Parathyroid adenoma (tissue), 2 donors: ENCODE data around the gene ZIM2.

Experiments used
- H2AFZ ChIP-seq: fragments of 300-600 bp; sonication (generic); one replicate; pipeline ENCODE4 v1.7.0; 2017; ENCODE audit warnings: antibody characterized with exemption, mild to moderate bottlenecking
- H3K27ac ChIP-seq: fragments of 300-600 bp; sonication (generic); one replicate; pipeline ENCODE4 v1.7.0; 2017
- H3K27me3 ChIP-seq: fragments of 300-600 bp; sonication (generic); one replicate; pipeline ENCODE4 v1.7.0; 2017; ENCODE audit warnings: low read length; ENCODE audit not compliant: control insufficient read depth, insufficient read depth
- H3K36me3 ChIP-seq: fragments of 300-600 bp; sonication (generic); one replicate; pipeline ENCODE4 v1.7.0; 2017; ENCODE audit warnings: low read length; ENCODE audit not compliant: control insufficient read depth, insufficient read depth
- H3K4me1 ChIP-seq: fragments of 300-600 bp; sonication (generic); one replicate; pipeline ENCODE4 v1.7.0; 2017; ENCODE audit warnings: control low read depth
- H3K4me2 ChIP-seq: fragments of 300-600 bp; sonication (generic); one replicate; pipeline ENCODE4 v1.7.0; 2017; ENCODE audit warnings: low read length
- H3K4me3 ChIP-seq: fragments of 300-600 bp; sonication (generic); one replicate; pipeline ENCODE4 v1.7.0; 2017; ENCODE audit warnings: low read depth, low read length
- H3K79me2 ChIP-seq: fragments of 300-600 bp; sonication (generic); one replicate; pipeline ENCODE4 v1.7.0; 2017; ENCODE audit warnings: control low read depth
- H3K9ac ChIP-seq: fragments of 300-600 bp; sonication (generic); one replicate; pipeline ENCODE4 v1.7.0; 2017; ENCODE audit warnings: mild to moderate bottlenecking
- H3K9me3 ChIP-seq: fragments of 300-600 bp; sonication (generic); one replicate; pipeline ENCODE4 v1.7.0; 2017; ENCODE audit warnings: low read length; ENCODE audit not compliant: control insufficient read depth
- TF ChIP-seq, protein P1 (sequence below): fragments of 300-600 bp; sonication (generic); IDR thresholded peaks from one replicate; pipeline ENCODE4 v1.7.0; 2017; ENCODE audit warnings: antibody characterized with exemption, mild to moderate bottlenecking
- donor health status: primary hyperparathyroidism.

The ZIM2 gene

DNA sequence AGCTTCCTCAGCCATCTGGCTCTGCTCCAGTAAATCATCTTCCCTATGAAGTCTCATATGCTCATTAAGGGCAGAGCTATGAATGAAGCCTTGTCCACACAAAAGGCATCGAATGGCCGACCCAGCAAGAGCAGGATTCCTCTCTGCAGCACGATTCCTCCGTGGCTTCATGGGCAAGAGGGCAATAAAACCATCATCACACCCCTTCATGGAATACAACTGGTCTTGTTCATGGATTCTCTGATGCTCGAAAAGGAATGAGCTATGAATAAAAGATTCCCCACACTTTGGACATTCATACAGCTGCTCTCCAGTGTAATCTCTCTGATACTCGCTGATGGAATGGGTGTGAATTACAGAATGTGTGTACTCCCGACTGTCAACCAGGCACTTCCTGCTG, 25.9 kb downstream of the ZIM2 start:
- Histone ChIP-seq H3K9me3 (no peaks in the 10 kb centered on the region), H3K27ac (no peak overlapping the region), H3K9ac (no peak overlapping the region), H3K27me3 (no peaks in the 10 kb centered on the region), H3K4me1 (no peaks in the 10 kb centered on the region), H3K4me3 (no peak overlapping the region), H3K4me2 (no peak overlapping the region), H2AFZ (no peak overlapping the region), H3K36me3 (no peaks in the 10 kb centered on the region), H3K79me2 (no peaks in the 10 kb centered on the region)
- TF ChIP-seq, protein P1, sequence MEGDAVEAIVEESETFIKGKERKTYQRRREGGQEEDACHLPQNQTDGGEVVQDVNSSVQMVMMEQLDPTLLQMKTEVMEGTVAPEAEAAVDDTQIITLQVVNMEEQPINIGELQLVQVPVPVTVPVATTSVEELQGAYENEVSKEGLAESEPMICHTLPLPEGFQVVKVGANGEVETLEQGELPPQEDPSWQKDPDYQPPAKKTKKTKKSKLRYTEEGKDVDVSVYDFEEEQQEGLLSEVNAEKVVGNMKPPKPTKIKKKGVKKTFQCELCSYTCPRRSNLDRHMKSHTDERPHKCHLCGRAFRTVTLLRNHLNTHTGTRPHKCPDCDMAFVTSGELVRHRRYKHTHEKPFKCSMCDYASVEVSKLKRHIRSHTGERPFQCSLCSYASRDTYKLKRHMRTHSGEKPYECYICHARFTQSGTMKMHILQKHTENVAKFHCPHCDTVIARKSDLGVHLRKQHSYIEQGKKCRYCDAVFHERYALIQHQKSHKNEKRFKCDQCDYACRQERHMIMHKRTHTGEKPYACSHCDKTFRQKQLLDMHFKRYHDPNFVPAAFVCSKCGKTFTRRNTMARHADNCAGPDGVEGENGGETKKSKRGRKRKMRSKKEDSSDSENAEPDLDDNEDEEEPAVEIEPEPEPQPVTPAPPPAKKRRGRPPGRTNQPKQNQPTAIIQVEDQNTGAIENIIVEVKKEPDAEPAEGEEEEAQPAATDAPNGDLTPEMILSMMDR = no peak

DNA sequence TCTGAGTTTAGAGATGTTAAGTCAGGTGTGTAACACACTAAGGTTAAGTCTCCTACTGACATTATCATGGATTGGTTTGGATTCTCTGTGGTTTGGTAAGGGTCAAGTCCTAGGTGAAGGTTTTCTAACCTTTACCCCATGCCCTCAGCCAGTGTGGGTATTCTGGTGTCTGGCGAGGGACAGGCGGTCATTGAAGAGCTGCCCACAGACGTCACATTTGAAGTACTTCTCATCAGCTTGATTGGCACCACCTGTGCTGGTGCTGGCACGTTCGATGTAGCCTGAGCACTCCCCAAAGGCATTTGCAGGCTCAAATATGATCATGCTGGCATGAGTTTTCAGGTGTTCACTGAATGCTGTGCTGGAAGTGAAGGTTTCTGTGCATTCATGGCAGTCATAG, 27.0 kb downstream of the ZIM2 start:
- Histone ChIP-seq H3K27ac (no peak overlapping the region), H3K4me3 (no peak overlapping the region), H3K79me2 (no peaks in the 10 kb centered on the region), H3K36me3 (no peaks in the 10 kb centered on the region), H2AFZ (no peak overlapping the region), H3K9ac (no peak overlapping the region), H3K4me1 (no peaks in the 10 kb centered on the region), H3K4me2 (no peak overlapping the region), H3K9me3 (no peaks in the 10 kb centered on the region), H3K27me3 (no peaks in the 10 kb centered on the region)
- TF ChIP-seq, protein P1 = no peak

DNA sequence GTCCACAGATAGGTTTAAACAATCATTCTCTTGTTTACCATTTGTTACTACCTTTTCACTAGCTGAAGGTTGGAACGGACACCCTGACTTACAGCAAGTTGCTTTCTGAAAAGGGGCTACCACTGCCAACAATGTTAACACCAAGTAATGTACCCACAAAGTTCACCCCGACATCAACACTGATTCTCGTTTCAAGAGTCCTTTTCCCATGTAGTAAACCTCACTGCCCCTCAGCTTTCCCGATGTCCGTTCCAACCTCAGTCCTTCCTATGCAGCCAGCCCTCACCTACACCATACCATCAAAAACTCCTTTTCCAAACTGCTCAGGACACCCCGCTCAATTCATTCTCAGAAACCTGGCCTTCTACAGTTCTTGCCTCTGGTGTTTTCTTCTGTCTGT, 29.0 kb downstream of the ZIM2 start:
- Histone ChIP-seq H3K4me3 (no peak overlapping the region), H3K4me2 (no peak overlapping the region), H3K27ac (no peak overlapping the region), H3K9ac (no peak overlapping the region), H3K36me3 (no peaks in the 10 kb centered on the region), H3K9me3 (no peaks in the 10 kb centered on the region), H3K27me3 (no peaks in the 10 kb centered on the region), H3K4me1 (no peaks in the 10 kb centered on the region), H3K79me2 (no peaks in the 10 kb centered on the region), H2AFZ (no peak overlapping the region)
- TF ChIP-seq, protein P1 = no peak

DNA sequence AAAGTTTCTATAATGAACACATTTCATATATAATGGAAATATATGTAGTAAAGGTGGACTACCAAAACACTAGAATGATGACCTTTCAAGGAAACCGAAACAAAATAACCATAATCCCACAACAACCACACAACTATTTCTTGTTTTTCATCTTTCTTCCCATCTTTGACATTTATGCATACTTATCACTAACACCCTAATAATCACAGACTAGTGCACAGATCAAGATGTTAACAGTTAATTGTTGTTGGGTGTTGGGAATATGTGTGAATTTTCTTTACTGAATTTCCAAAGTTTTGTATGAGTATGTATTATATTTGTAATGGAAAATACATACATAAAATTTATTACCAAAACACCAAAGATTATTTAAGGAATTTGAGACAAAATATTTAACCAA, 30.3 kb downstream of the ZIM2 start:
- TF ChIP-seq, protein P1 = no peak
- H3K27ac ChIP-seq = no peak overlapping the region
- H3K9me3 ChIP-seq = no peaks in the 10 kb centered on the region
- H3K4me1 ChIP-seq = no peaks in the 10 kb centered on the region
- H3K36me3 ChIP-seq = no peaks in the 10 kb centered on the region
- no peak overlapping the region for H3K4me2 ChIP-seq
- no peak overlapping the region for H3K9ac ChIP-seq
- H2AFZ ChIP-seq = no peak overlapping the region
- no peaks in the 10 kb centered on the region for H3K79me2 ChIP-seq
- H3K27me3 ChIP-seq = no peaks in the 10 kb centered on the region
- no peak overlapping the region for H3K4me3 ChIP-seq

DNA sequence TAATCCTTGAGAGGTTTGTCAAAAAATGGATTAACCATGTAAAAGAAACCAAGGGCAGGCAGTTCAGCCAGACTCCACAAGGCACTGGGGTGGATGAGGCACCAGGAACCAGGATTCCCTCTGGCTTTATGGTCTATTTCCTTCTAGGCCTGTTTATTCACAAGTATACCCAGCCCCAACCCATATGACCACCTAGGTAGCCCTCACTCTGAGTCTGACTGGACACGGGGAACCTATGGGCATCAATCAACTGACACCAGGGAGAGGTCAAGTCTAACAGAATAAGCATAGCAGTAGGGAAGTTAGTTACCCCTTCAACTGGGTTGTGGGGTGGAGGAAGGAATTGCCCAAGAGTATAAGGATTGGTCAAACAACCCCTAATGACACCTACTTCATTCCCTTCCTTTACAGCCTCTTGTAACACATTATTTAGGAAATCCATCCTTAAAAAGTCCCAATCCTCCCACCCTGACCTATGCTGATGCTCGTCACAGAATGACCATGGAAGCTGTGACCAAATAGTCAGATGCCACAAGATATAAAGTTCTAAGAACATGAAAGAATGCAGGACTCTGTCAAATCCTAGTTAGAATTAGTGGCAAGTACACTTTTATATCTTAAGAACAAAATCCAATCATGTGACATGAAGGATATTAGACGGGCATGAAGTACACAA, 31.7 kb downstream of the ZIM2 start:
- TF ChIP-seq, protein P1 = no peak
- Histone ChIP-seq H3K27ac (no peak overlapping the region), H3K9ac (no peak overlapping the region), H3K36me3 (no peaks in the 10 kb centered on the region), H3K4me3 (no peak overlapping the region), H3K79me2 (no peaks in the 10 kb centered on the region), H3K4me1 (no peaks in the 10 kb centered on the region), H3K4me2 (no peak overlapping the region), H3K9me3 (no peaks in the 10 kb centered on the region), H3K27me3 (no peaks in the 10 kb centered on the region), H2AFZ (no peak overlapping the region)
